Smooth muscle cell (in vitro differentiated cells): ENCODE data around the gene ARMC3. TPM values are rescaled to one million over a fixed set of nuclear protein-coding genes. Genes with fewer than 3 reads are reported as not detected.

Experiments used
- DNase-seq: peaks from one replicate; lab custom pipeline; 2025; ENCODE audit not compliant: unreplicated experiment; lab: John Stamatoyannopoulos, UW
- H2AFZ ChIP-seq: fragments of 200-600 bp; sonication (generic); 2 replicates; pipeline ENCODE4 v1.6.0; 2016; ENCODE audit warnings: antibody characterized with exemption, low read depth, mild to moderate bottlenecking
- H3F3A ChIP-seq: fragments of 200-600 bp; sonication (generic); 2 replicates; pipeline ENCODE4 v1.6.0; 2017; ENCODE audit warnings: antibody characterized with exemption, low read depth
- H3K27ac ChIP-seq: fragments of 200-600 bp; sonication (generic); 2 replicates; pipeline ENCODE4 v1.5.1; 2016; ENCODE audit warnings: low read depth, mild to moderate bottlenecking
- H3K27me3 ChIP-seq: fragments of 200-600 bp; sonication (generic); 2 replicates; pipeline ENCODE4 v1.6.1; 2016; ENCODE audit warnings: low read depth, mild to moderate bottlenecking
- H3K36me3 ChIP-seq: fragments of 200-600 bp; sonication (generic); 2 replicates; pipeline ENCODE4 v1.5.1; 2016; ENCODE audit warnings: low read depth
- H3K4me1 ChIP-seq: fragments of 200-600 bp; sonication (generic); 2 replicates; pipeline ENCODE4 v1.5.1; 2016; ENCODE audit warnings: low read depth
- H3K4me2 ChIP-seq: fragments of 200-600 bp; sonication (generic); 2 replicates; pipeline ENCODE4 v1.6.0; 2016; ENCODE audit warnings: mild to moderate bottlenecking
- H3K4me3 ChIP-seq: fragments of 200-600 bp; sonication (generic); 2 replicates; pipeline ENCODE4 v1.5.1; 2016; ENCODE audit warnings: mild to moderate bottlenecking
- H3K79me2 ChIP-seq: fragments of 200-600 bp; sonication (generic); 2 replicates; pipeline ENCODE4 v1.6.0; 2016; ENCODE audit warnings: low read depth, mild to moderate bottlenecking
- H3K9ac ChIP-seq: fragments of 200-600 bp; sonication (generic); 2 replicates; pipeline ENCODE4 v1.6.0; 2016; ENCODE audit warnings: low read depth
- H3K9me3 ChIP-seq: fragments of 200-600 bp; sonication (generic); replicated peaks from 2 replicates; pipeline ENCODE4 v1.5.1; 2016; ENCODE audit warnings: low read depth
- H4K20me1 ChIP-seq: fragments of 200-600 bp; sonication (generic); 2 replicates; pipeline ENCODE4 v1.6.0; 2016; ENCODE audit warnings: low read depth
- CTCF ChIP-seq: fragments of 200-600 bp; sonication (generic); IDR thresholded peaks from 2 replicates; pipeline ENCODE4 v1.5.1; 2017; ENCODE audit warnings: borderline replicate concordance, mild to moderate bottlenecking, antibody characterized with exemption; ENCODE audit not compliant: insufficient read depth, poor library complexity, severe bottlenecking
- WGBS: methylation state at CpG from one replicate; pipeline ENCODE4 v1.1.7; 2016; ENCODE audit warnings: low lambda C conversion rate; 5-methylcytosine and 5-hydroxymethylcytosine counted together
- polyA plus RNA-seq: library from polyadenylated mRNA; unstranded; fragments of >200 nt; fragmentation: Nextera tagmentation; extraction: Ambion mirVana; gene quantifications from 2 replicates; pipeline ENCODE4 v1.2.1, GENCODE V29; 2016
- total RNA-seq: library from RNA; depleted of rRNA; stranded (reverse); fragments of >200 nt; gene quantifications from 2 replicates; pipeline ENCODE4 v1.2.3, GENCODE V29; 2014

The ARMC3 gene
- total and polyA plus RNA-seq, 2 experiments from 2014 or later = 0.46 TPM; not detected in 1

GRCh38 chr10:22988581-22989360, 60.9 kb downstream of the ARMC3 start:
- Histone ChIP-seq H4K20me1 (no peaks in the 10 kb centered on the region), H2AFZ (no peak overlapping the region), H3K27ac (no peak overlapping the region), H3K4me1 (no peaks in the 10 kb centered on the region), H3K9ac (no peak overlapping the region), H3K4me3 (no peak overlapping the region), H3K79me2 (no peaks in the 10 kb centered on the region), H3F3A (no peaks in the 10 kb centered on the region), H3K4me2 (peak overlapping the region; percentile 51), H3K9me3 (no peaks in the 10 kb centered on the region), H3K27me3 (peaks cover 8% of the 10 kb centered on the region), H3K36me3 (no peaks in the 10 kb centered on the region)
- WGBS = 14% methylated on average over 12 of the region's 12 CpGs
- TF ChIP-seq CTCF = peak; percentile 98
- no peak for DNase-seq

- no peak for TF ChIP-seq CTCF
- WGBS = 92% methylated on average over 4 of the region's 4 CpGs
- Histone ChIP-seq H3K36me3 (no peaks in the 10 kb centered on the region), H3F3A (no peaks in the 10 kb centered on the region), H3K4me1 (no peaks in the 10 kb centered on the region), H3K9ac (no peak overlapping the region), H3K4me3 (no peak overlapping the region), H2AFZ (no peak overlapping the region), H4K20me1 (no peaks in the 10 kb centered on the region), H3K4me2 (no peak overlapping the region), H3K27me3 (peaks cover 14% of the 10 kb centered on the region), H3K79me2 (no peaks in the 10 kb centered on the region), H3K9me3 (no peaks in the 10 kb centered on the region), H3K27ac (no peak overlapping the region)
- no peak for DNase-seq
These were observed 62.6 kb downstream of the ARMC3 start for GRCh38 chr10:22990443-22990842.

- H3K4me1 ChIP-seq = no peaks in the 10 kb centered on the region
- DNase-seq = no peak
- no peak overlapping the region for H3K4me2 ChIP-seq
- H2AFZ ChIP-seq = no peak overlapping the region
- no peaks in the 10 kb centered on the region for H4K20me1 ChIP-seq
- H3K36me3 ChIP-seq = no peaks in the 10 kb centered on the region
- H3K27me3 ChIP-seq = peaks cover 24% of the 10 kb centered on the region
- WGBS = 61% methylated on average over 5 of the region's 5 CpGs
- no peak overlapping the region for H3K9ac ChIP-seq
- no peaks in the 10 kb centered on the region for H3F3A ChIP-seq
- H3K4me3 ChIP-seq = no peak overlapping the region
- no peak for TF ChIP-seq CTCF
- no peak overlapping the region for H3K27ac ChIP-seq
- no peaks in the 10 kb centered on the region for H3K79me2 ChIP-seq
- H3K9me3 ChIP-seq = no peaks in the 10 kb centered on the region
These were observed 64.2 kb downstream of the ARMC3 start for GRCh38 chr10:22992075-22992474.

- no peak overlapping the region for H2AFZ ChIP-seq
- no peak for DNase-seq
- TF ChIP-seq CTCF = no peak
- H3K4me2 ChIP-seq = no peak overlapping the region
- 83% methylated on average over 8 of the region's 8 CpGs for WGBS
- H4K20me1 ChIP-seq = no peaks in the 10 kb centered on the region
- H3K4me3 ChIP-seq = no peak overlapping the region
- H3F3A ChIP-seq = no peaks in the 10 kb centered on the region
- H3K4me1 ChIP-seq = no peaks in the 10 kb centered on the region
- H3K79me2 ChIP-seq = no peaks in the 10 kb centered on the region
- no peaks in the 10 kb centered on the region for H3K9me3 ChIP-seq
- H3K9ac ChIP-seq = no peak overlapping the region
- H3K27ac ChIP-seq = no peak overlapping the region
- peaks cover 24% of the 10 kb centered on the region for H3K27me3 ChIP-seq
- no peaks in the 10 kb centered on the region for H3K36me3 ChIP-seq
These were observed 64.8 kb downstream of the ARMC3 start for GRCh38 chr10:22992621-22993020.
